NCI-H2107 (cell line): ENCODE data around the gene CHPF.

Experiments
- DNase-seq: peaks from one replicate; lab custom pipeline; 2025; lab: John Stamatoyannopoulos, UW

Gene CHPF

DNA sequence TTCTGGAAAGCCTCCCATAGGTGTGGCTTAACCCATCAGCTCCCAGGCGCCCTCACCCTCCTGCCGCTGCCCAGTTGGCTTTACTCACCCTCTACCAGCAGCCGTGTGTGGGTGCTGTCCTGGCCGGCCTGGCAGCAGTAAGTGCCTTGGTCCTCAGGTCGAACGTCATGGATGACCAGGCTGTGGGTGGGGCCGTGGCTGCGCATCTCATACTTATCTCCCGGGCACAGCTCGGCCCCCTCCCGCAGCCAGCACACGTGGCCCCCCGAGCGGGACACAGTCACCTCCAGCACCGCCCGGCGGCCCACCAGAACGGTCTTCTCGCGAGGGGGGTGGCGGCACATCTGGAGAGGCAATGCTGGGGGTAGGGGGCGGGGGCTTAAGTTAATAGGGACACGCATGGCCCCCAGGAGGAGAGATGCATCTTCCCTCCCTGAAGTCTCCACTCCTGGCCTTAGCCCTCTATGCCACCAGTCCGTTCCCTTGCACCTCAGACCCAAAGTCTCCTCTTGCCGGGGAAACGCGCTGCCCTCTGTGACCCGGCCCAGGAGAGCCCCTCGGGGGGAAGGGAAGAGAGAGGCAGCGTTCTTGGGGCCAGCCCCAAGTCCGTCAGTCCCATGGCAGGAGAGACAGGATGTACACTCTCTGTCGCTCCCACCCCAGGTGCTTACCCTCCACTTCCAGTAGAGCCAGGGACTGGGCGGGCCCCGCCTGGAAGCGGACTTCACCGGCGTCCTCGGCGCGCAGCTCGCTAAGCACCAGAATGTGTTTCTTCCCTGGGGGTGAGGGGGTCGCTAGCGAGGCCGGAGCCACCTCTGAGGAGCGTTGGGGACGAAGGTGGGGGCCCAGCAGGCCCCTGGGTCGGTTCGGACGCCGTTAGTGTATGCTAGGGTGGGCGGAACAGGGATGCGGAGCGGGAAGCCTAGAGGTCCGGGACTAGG lies 8.1 kb upstream of the CHPF start:
- no peak for DNase-seq

DNA sequence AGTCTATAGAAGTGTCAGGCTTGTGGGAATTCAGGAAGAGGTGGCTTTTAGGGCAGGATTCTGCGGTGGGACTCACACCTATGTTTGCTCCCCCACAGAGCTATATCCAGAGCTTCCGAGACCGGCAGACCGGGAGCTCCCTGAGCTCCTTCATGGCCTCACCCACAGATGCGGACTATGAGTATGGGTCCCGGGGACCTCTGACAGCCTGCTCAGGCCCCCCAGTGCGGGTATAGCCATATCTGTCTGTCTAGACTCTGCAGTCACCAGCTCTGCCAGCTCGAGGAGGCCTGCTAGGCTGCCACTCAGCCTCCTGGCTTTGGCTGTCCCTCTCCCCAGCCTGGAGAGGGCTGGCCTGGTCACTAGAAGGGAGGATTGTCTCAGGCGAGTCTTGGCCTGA lies 6.0 kb upstream of the CHPF start:
- no peak for DNase-seq

DNA sequence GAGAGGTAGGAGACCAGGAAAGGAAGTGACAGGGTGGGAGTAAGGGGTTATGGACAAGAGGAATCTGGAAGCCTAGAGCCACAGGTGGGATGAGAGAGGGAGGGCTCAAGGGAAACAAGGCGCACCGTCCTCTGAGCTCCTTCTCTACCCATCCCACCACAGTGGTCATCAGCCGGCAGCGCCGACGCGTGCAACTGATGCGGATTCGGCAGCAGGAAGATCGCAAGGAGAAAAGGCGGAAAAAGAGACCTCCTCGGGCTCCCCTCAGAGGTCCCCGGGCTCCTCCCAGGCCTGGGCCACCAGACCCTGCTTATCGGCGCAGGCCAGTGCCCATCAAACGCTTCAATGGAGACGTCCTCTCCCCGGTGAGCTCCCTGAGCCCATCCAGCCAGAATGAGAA lies 5.4 kb upstream of the CHPF start:
- DNase-seq, result no peak

DNA sequence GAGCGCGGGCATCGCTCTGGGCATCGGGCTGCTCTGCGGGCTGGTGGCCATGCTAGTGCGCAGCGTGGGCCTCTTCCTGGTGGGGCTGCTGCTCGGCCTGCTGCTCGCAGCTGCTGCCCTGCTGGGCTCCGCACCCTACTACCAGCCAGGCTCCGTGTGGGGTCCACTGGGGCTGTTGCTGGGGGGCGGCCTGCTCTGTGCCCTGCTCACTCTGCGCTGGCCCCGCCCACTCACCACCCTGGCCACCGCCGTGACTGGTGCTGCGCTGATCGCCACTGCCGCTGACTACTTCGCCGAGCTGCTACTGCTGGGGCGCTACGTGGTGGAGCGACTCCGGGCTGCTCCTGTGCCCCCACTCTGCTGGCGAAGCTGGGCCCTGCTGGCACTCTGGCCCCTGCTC lies 4.0 kb upstream of the CHPF start:
- no peak for DNase-seq

DNA sequence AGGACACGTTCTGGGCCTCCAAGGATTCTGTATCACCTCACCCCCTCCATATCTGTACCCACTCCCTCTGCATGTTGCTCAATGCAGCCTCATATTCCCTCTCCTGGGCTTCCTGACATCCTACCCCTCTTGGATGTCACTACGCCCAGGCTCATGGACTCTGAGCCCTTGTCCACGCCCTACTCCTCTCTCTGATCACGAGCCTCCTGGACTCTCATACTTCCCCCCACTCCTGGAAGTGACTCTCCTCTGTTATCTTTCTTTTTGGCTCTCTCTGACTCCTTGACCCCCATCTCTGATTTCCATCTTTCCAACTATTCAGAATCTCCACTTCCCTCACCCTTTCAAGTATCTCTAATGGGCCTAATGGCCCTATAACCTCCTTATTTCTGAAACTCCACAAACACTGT lies 2.3 kb upstream of the CHPF start:
- no peak for DNase-seq

DNA sequence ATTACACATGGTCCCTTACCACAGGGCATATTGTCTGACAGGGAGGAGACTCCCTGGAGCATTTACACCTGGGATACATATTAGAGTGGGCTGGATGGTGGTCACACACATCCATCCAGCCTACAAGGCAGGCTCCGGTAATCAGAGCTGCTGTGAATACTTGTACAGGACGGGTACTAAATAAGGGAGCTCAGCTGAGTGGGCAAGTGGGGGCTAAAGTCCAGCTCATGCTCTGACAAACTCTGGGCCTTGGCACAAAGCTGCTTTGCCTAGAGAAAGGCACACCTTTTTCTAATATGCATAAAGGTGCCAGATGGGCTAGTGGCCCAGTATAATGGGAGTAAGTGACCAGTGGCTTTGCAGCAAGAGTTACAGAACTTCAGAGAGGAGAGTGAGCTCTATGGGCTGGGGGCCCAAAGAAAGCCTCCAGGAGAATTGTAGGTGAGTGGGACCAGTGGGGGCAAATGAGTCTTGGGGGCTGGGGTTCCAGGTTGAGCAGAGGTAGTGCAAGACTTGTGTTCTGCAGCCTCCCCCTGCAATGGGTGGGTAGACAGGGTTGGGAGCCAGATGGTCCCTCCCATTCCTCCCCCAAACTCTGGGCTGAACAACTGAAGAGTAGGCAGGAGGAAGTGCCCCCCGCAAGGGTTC lies 1.8 kb upstream of the CHPF start:
- no peak for DNase-seq

DNA sequence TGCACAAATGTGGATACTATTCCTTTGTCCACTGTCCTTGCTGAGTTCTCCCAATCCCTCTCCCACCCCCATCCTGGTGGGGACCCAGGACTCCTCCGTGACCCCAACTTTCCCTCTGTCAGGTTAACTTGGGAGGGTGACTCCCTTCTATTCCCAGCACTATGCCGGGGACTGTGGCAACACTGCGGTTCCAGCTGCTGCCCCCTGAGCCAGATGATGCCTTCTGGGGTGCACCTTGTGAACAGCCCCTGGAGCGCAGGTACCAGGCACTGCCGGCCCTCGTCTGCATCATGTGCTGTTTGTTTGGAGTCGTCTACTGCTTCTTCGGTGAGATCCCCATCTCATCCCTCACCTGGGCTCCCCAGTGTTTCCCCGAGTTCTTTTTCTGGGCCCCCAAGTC lies 958 bp upstream of the CHPF start:
- no peak for DNase-seq

DNA sequence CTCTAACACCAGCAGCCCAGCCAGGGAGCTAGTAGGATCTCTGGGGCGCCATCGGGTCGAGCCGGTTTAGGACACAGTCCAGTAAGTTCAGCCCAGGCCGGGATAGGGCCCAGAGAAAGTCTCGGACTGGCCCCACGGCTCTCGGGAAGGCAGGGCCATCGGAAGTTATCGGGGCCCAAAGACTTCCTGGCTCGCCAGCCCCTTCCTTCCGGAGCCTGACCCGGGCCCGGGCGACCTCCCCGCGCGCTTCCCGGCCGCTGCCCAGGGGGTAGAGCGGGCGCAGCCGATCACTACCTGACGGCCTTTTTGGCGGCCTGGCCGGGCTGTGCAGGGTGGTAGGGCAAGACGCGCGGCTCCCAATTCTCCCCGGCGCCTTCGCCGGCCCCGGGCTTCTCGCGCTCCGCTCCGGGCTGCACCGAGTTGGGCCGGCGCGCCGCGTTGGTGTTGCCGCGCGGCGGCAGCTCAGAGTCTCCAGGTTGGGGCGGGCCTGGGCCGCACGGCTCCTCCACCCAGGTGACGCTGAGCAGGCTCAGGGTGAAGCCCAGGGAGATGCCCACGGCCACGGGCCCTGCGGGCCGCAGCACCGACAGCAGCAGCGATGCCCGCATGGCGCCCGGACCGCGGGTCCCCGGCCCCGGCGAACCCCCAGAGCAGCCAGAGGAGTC lies 546 bp downstream of the CHPF start:
- DNase-seq, result peak; percentile 46

DNA sequence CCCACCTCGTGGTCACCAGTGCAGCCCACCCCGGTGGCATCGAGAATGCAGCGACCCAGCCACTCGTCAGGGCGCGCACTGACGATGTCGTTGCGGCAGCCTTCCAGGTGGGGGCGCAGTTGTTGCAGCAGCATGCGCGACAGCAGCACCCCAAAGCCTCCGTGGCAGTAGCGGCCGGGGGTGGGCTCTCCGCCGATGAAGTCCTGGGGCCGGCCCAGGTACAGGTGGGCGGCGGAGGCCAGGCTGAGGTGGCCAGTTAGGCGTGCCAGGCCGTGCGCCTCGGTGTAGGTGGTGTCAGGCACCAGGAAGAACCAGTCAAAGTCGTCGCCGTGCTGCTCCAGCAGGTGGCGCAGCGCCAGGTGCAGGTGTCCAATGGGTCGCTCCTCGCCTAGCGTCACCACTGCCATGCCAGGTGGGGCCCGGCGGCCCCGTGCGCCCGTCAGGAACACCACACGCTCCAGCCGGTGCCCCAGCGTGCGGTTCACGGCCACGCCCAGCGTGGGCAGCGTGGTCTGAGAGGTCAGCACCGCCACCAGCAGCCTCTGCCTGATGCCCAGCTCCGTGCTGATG lies 1.9 kb downstream of the CHPF start:
- peak; percentile 84 for DNase-seq

DNA sequence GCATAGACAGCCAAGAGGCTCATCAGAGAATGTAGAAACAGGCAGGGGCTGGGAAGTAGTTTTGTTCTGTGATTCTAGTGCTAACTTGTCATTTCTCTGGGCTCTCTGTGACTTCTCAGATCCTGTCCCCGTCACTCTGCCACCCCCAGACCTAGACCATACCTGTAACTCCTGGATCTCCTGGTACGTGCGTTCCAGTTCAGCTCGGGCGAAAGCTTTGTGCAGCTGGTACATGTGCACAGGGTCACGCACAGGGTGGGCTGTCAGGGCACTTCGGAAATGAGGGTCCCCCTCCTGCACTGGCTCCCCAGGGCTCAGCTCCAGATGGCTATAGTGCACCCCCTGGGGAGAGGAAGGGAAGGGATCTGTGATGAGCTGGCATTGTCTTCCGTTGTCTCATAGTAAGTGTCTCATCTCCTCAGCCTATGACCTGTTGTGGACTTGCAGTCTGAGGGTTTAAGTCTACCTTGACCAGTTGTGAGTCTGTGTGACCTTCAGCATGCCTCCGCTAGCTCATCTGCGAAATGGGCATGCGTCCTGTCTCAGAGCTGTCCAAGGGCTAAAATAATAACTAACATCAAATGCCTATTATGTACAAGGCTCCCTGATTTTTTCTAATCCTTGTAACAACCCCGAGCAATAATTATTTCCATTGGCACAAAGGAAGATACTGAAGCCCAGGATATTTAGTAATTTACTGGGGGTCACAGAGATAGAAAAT lies 2.7 kb downstream of the CHPF start:
- no peak for DNase-seq

DNA sequence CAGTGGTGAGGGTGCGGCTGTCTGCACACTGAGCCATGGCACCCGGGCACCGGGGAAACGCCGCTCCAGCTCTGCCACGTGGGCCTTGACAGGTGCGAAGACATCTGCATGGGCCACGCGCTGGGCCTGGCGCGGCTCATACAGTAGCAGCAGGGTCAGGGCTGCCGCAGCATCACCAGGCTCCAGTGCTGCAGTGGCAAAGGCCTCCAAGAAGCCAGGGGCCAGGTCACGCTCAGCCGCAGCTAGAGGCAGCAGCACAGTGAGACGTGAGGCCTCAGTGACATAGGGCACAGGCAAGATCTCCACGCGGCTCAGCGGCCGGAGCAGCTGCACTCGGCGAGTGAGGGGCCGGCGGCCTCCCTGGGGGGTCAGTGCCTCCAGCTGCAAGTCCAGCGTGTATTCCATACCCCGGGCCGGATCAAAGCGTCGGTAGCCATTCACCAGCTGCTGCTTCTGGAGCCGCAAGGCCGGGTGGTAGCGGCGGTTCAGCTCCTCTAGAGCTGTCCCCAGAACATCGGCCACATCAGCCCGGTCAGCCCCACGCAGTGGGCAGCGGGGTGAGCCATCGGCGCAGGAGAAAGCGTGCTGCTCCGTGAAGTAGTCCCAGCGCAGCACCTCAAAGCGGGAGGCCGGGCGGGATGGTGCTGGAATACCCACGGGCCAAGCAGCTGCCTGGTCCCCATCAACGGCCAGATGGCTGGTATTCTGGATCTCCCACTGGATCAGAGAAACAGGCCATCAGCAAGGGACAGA lies 3.5 kb downstream of the CHPF start:
- no peak for DNase-seq

DNA sequence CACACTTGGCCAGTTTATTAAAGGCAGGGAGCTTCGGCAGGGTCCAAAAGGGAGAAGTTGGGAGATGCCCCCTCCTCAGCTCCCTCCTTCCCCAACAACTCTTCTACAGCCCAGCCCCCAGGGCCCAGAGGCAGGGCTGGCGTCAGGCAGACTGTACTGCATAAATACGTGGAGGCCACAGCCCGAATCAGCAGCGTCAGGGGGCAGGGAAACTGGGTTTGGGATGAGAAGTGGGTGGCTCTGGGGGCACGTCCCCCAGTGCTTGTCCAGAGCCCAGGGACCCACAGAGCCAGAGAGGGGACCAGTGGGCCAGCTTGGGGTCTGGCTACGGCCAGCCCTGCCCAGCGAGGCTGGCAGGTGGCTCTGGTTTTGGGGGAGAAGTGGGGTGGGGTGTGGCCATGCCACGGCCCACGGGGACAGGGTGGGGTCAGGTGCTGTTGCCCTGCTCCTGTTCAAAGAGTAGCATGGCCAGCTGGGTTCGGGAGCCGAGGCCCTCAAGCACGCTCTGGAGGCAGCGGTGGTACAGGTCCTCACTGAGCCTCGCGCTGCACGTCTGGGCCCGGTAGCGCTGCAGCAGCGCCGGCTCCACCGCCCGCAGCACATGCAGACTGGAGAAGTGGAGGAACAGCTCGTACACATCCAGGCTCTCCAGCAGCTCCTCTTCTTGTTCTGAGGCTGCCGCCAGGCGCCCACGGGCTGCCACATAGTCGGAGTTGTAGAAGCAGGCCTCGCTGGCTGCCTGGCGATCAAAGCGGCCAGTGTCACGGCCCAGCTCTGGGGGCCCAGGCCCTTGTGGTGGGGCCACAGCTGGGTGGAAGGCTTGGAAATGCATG lies 4.4 kb downstream of the CHPF start:
- no peak for DNase-seq

DNA sequence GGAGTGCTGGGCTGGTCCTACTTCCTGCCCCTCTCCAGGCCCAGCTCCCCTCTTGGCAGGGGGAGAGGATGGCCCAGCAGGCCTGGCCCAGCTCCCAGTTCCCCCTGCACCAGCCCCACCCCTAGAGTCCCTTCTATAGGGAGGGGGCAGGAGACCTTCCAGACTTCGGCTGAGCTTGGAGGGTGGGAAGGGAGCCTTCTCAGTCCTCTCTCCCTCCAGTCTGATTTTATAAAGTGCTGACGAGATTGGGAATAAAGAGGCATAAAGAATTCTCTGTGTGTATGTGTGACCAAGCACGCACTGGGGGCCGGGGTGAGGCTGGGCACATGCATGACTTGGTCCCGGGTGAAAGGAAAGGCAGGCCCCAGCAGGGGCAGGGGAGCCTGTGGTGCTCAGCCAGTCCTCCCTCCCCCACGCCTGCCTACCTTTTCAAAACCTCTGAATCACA lies 5.1 kb downstream of the CHPF start:
- no peak for DNase-seq

DNA sequence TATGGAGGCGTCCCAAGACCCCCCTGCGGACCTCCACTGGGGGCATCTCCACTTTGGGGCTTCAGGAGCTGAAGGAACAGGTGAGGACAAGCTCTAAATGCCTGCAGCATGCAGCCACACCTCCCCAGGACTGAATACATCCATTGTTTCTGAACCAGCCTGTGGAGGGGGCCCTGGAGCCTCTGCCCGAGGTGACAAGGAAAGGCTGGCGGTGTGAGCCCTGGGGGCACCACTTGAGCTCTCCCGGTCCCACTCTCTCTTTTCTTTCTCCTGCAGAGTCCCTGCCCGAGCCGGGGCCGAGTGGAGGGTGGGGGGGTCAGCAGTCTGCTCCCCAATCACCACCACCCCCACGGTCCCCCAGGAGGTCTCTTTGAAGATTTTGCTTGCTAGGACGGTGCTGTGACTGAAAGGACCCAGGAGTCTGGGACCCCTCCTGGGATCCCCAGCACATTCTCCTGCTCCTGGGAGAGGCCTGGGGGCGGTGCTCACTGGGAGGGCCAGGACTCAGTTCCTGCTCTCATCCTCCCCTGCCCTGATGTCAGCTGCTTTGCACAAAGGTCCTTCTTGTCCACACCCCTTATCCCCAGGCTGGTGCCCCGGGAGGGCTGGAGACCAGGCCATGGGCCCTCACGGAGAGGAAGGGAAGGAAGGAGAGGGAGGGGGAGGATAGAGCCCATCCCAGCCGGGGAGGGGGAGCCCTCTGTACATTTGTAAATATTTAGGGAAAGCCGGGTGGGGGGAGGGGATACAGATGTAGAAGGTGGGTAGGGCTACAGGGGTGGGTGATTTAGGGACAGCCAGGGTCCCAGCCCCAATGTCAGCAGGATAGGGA lies 5.7 kb downstream of the CHPF start:
- DNase-seq, result no peak

DNA sequence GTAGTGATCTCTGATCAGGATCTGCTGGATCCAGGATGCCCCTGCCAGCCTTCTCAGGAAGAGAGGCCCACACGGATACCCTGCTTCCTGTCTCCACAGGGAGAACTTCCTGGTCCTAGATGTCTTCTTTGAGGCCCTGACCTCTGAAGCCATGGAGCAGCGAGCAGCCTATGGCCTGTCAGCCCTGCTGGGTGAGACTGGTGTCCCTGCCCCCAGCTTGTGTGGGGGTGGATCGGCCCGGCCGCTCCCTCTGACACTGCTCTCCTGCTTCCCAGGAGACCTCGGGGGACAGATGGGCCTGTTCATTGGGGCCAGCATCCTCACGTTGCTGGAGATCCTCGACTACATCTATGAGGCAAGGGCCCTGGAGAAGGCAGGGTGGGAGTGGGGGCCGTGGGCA lies 6.6 kb downstream of the CHPF start:
- DNase-seq, result no peak

DNA sequence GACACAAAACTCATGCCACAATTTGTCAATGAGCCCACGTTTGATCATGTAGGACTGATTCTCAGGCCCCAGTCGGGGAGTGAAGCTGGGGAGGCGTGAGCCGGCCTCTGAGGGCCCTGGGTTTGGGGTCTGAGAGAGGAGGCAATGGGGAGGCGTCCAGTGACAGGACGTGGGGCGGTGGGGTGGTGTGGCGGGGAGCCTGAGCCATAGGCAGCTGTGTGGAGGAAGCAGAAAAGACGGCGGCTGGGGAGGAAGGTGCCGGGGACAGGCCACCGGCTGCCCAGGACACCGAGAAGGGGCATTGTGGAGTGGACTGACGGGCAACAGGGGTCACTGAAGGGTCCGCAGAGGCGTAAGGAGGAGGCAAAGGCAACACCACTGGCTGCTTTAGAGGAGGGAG lies 7.2 kb downstream of the CHPF start:
- DNase-seq, result no peak

DNA sequence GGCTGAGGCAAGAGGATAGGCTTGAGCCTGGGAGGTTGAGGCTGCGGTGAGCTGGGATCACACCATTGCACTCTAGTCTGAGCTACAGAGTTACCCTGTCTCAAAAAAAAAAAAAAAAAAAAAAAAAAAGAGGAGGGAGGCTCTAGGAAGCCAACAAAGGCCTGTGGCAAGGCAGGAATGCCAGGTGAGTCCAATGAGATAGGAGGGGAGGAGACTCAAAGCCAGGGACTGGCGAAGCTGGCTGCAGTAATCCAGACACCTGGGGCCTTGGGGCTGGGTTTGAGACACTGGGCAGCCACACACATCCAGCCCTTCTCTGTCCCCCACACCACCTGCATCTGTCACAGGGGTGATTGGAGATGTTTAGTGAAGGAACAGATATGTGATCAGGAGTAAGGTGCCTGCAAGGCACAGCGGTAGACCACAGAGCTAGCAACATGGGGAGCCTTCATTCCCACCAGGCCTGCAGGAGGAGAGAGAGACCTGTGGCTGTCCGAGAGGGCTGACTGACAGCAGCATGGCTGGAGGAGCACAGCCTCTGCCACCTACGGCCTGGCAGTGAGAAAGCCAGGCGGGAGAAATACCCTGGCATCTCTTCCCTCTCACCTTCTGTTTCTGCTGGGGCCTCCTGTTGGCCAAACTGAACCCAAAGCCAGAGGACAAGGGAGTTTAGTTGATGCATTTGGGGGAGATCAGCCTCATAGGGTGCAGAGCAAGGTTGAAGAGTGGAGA lies 9.5 kb downstream of the CHPF start:
- no peak for DNase-seq

DNA sequence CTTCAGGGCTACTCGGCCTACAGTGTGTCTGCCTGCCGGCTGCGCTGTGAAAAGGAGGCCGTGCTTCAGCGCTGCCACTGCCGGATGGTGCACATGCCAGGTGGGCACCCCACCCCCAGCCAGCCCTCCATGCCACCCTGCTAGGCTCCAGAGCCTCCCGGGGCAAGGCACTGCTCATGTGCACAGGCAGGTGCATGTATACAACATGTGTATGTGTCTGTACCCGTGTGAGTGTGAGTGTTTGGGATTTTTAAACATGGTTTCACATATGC lies 11.3 kb downstream of the CHPF start:
- no peak for DNase-seq
